ENCODE data around the gene PRKCE. TPM values are rescaled to one million over a fixed set of nuclear protein-coding genes. Genes with fewer than 3 reads are reported as not detected.

PRKCE gene
- total RNA-seq, 2 experiments from 2014 or later, result 24.9 to 26.2 TPM

- TF ChIP-seq, protein P1, sequence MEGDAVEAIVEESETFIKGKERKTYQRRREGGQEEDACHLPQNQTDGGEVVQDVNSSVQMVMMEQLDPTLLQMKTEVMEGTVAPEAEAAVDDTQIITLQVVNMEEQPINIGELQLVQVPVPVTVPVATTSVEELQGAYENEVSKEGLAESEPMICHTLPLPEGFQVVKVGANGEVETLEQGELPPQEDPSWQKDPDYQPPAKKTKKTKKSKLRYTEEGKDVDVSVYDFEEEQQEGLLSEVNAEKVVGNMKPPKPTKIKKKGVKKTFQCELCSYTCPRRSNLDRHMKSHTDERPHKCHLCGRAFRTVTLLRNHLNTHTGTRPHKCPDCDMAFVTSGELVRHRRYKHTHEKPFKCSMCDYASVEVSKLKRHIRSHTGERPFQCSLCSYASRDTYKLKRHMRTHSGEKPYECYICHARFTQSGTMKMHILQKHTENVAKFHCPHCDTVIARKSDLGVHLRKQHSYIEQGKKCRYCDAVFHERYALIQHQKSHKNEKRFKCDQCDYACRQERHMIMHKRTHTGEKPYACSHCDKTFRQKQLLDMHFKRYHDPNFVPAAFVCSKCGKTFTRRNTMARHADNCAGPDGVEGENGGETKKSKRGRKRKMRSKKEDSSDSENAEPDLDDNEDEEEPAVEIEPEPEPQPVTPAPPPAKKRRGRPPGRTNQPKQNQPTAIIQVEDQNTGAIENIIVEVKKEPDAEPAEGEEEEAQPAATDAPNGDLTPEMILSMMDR (IDR thresholded peaks at IDR 0.05), result no peak
- no peak overlapping the region for H3K27ac Mint-ChIP-seq
- Histone ChIP-seq H3K4me3 (ENCODE audit: low read length) (no peak overlapping the region), H3K4me1 (ENCODE audit: insufficient read depth, low read length) (peaks cover 12% of the 10 kb centered on the region), H3K9me3 (ENCODE audit: control insufficient read depth in 1 of 2, insufficient read depth in 1 of 2, low read length in 2 of 2) (peaks cover 0 to 9% of the 10 kb centered on the region in 2 experiments), H3K36me3 (ENCODE audit: insufficient read depth, low read length) (no peaks in the 10 kb centered on the region), H3K27me3 (ENCODE audit: control insufficient read depth in 1 of 2, insufficient read depth in 2 of 2, low read length in 2 of 2) (no peaks in the 10 kb centered on the region), H3K27ac (ENCODE audit: low read depth in 1 of 2, low read length in 2 of 2) (no peak overlapping the region)
- DNase-seq (no peak), ATAC-seq (ENCODE audit: poor library complexity) (no peak)
- ChIA-PET CTCF (no interaction called here), POLR2A (no interaction called here)
- H3K27me3 Mint-ChIP-seq, result no peaks in the 10 kb centered on the region
- no peak overlapping the region for H3K4me3 Mint-ChIP-seq
- H3K9me3 Mint-ChIP-seq, result no peaks in the 10 kb centered on the region
- intact Hi-C loops (cut with DNase I, micrococcal nuclease), result no loop called here
- peaks cover 22% of the 10 kb centered on the region for H3K4me1 Mint-ChIP-seq (ENCODE audit: low read depth)
- H3K36me3 Mint-ChIP-seq (ENCODE audit: low read depth), result no peaks in the 10 kb centered on the region
Observed at GRCh38 chr2:46197672-46198071, 546.2 kb downstream of the PRKCE start.

DNA sequence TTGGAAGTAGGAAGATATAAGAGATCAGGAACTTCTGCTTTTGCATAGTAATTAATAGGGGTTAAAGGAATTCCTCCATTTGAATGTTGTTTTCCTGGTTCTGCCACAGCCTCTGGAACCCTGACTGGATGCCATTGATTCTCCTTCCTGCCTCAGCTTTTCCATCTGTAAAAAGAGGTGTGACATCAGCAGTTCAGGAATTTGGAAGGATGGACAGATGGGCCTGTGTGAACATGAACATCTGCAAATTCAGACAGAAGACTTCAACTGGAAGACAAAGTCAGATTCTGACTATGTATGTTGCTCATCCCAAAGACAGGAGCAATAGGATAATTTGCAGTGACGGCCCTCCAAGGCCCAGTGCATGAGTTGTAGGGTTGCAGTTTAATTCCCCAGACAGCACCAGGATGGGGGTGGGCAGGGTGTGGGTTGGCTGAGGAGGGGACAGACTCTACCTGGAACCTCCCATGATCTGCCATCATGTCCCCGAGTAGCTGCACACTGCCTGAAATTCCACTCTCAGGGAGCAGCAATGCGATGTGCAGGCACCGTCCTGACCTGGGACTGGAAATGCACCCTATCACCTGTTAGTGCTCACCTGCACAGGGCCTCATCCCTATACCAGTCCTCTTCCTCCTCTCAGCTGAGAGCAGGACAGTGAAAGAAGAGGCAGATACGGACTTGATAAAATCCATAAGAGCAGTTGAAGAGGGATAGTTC, 546.8 kb downstream of the PRKCE start:
- CTCF ChIA-PET, result no interaction called here
- intact Hi-C loops (cut with DNase I, micrococcal nuclease), result no loop called here

DNA sequence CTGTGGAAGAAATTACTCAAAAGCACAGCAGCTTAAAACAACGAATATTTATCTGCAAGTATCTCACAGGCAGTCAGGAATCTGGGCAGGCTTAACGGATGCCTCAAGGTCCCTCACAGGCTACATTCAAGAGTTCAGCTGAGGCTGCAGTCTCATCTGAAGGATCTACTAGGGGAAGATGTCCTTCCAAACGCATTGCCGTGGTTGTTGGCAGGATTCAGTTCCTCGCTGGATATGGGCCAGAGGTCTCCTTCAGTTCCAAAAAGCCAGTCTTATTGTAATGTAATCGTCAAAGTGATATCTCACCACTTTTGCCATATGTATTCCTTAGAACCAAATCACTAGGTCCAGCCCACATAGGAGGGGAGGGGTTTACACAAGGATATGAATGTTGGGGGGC, 547.5 kb downstream of the PRKCE start:
- Mint-ChIP-seq H3K36me3 (ENCODE audit: low read depth) (no peaks in the 10 kb centered on the region), H3K27ac (no peak overlapping the region), H3K9me3 (no peaks in the 10 kb centered on the region), H3K4me3 (no peak overlapping the region), H3K4me1 (ENCODE audit: low read depth) (peaks cover 28% of the 10 kb centered on the region), H3K27me3 (no peaks in the 10 kb centered on the region)
- Histone ChIP-seq H3K4me3 (ENCODE audit: low read length) (no peak overlapping the region), H3K27me3 (ENCODE audit: control insufficient read depth in 1 of 2, insufficient read depth in 2 of 2, low read length in 2 of 2) (no peaks in the 10 kb centered on the region), H3K4me1 (ENCODE audit: insufficient read depth, low read length) (peaks cover 12% of the 10 kb centered on the region), H3K27ac (ENCODE audit: low read depth in 1 of 2, low read length in 2 of 2) (no peak overlapping the region), H3K9me3 (ENCODE audit: control insufficient read depth in 1 of 2, insufficient read depth in 1 of 2, low read length in 2 of 2) (peaks cover 0 to 9% of the 10 kb centered on the region in 2 experiments), H3K36me3 (ENCODE audit: insufficient read depth, low read length) (no peaks in the 10 kb centered on the region)
- ChIA-PET CTCF (no interaction called here), POLR2A (no interaction called here)
- intact Hi-C loops (cut with DNase I, micrococcal nuclease), result no loop called here
- DNase-seq (no peak), ATAC-seq (ENCODE audit: poor library complexity) (no peak)
- TF ChIP-seq, protein P1 (IDR thresholded peaks at IDR 0.05), result no peak

More for the DNA sequence above, 546.8 kb downstream of the PRKCE start:
- DNase-seq (no peak), ATAC-seq (ENCODE audit: poor library complexity) (no peak)
- H3K27me3 Mint-ChIP-seq, result no peaks in the 10 kb centered on the region
- H3K36me3 Mint-ChIP-seq (ENCODE audit: low read depth), result no peaks in the 10 kb centered on the region
- no peaks in the 10 kb centered on the region for H3K27me3 ChIP-seq (ENCODE audit: control insufficient read depth in 1 of 2, insufficient read depth in 2 of 2, low read length in 2 of 2)
- no peaks in the 10 kb centered on the region for H3K36me3 ChIP-seq (ENCODE audit: insufficient read depth, low read length)
- no peaks in the 10 kb centered on the region for H3K9me3 Mint-ChIP-seq
- H3K27ac ChIP-seq (ENCODE audit: low read depth in 1 of 2, low read length in 2 of 2), result no peak overlapping the region
- H3K4me3 ChIP-seq (ENCODE audit: low read length), result no peak overlapping the region
- no peak overlapping the region for H3K4me3 Mint-ChIP-seq
- no peak overlapping the region for H3K27ac Mint-ChIP-seq
- POLR2A ChIA-PET, result no interaction called here
- H3K9me3 ChIP-seq (ENCODE audit: control insufficient read depth in 1 of 2, insufficient read depth in 1 of 2, low read length in 2 of 2), result peaks cover 0 to 9% of the 10 kb centered on the region in 2 experiments
- H3K4me1 Mint-ChIP-seq (ENCODE audit: low read depth), result peaks cover 28% of the 10 kb centered on the region
- TF ChIP-seq, protein P1 (IDR thresholded peaks at IDR 0.05), result no peak
- peaks cover 12% of the 10 kb centered on the region for H3K4me1 ChIP-seq (ENCODE audit: insufficient read depth, low read length)
